ENCODE measurements around the gene USF3.

- no peak for TF ChIP-seq CTCF (IDR thresholded peaks at IDR 0.05)
- TF ChIP-seq POLR2AphosphoS5 (IDR thresholded peaks at IDR 0.05) = peak in 1 of 4 donors; percentile 3
These were observed 66.6 kb downstream of the USF3 start for GRCh38 chr3:113629584-113630421.
